CD14-positive monocyte (primary cell): ENCODE measurements around the gene E2F1. TPM values are rescaled to one million over a fixed set of nuclear protein-coding genes. Genes with fewer than 3 reads are reported as not detected.

ENCODE experiments used
- DNase-seq, 3 donors: peaks; one replicate each; pipeline ENCODE4 v3.0.0-alpha.2; 2011 to 2022
- H2AFZ ChIP-seq: 2 replicates; pipeline ENCODE4 v1.6.0; 2012; ENCODE audit warnings: mild to moderate bottlenecking, low read depth, low read length, inconsistent platforms; ENCODE audit not compliant: insufficient read depth, poor library complexity, severe bottlenecking
- H3K27ac ChIP-seq, 2 donors: 1 replicate in 1 of 2; 2 replicates in 1 of 2; pipeline ENCODE4 v1.5.1; 2012 to 2013; ENCODE audit warnings: low read length in 2 of 2, control low read depth in 1 of 2, inconsistent platforms in 1 of 2, low read depth in 1 of 2, mild to moderate bottlenecking in 1 of 2
- H3K27me3 ChIP-seq, 2 donors: one replicate each; pipeline versions ENCODE4 v1.6.0 to v1.6.1; 2011 to 2013; ENCODE audit warnings: low read length in 2 of 2; ENCODE audit not compliant: control insufficient read depth in 2 of 2, insufficient read depth in 2 of 2
- H3K36me3 ChIP-seq, 2 donors: replicated peaks in 1 of 2; 1 replicate in 1 of 2; 2 replicates in 1 of 2; pipeline versions ENCODE4 v1.5.1 to v1.6.1; 2012 to 2013; ENCODE audit warnings: low read length in 2 of 2, control low read depth in 1 of 2, inconsistent platforms in 1 of 2, mild to moderate bottlenecking in 1 of 2; ENCODE audit not compliant: insufficient read depth in 2 of 2, control insufficient read depth in 1 of 2
- H3K4me1 ChIP-seq, 2 donors: 1 replicate in 1 of 2; 2 replicates in 1 of 2; pipeline versions ENCODE4 v1.5.1 to v1.6.1; 2012 to 2013; ENCODE audit warnings: low read length in 2 of 2, control low read depth in 1 of 2, inconsistent platforms in 1 of 2, mild to moderate bottlenecking in 1 of 2, moderate library complexity in 1 of 2; ENCODE audit not compliant: insufficient read depth in 2 of 2, control insufficient read depth in 1 of 2
- H3K4me2 ChIP-seq: replicated peaks from 2 replicates; pipeline ENCODE3; 2012; ENCODE audit warnings: low read length, moderate library complexity, mild to moderate bottlenecking; ENCODE audit not compliant: poor library complexity, severe bottlenecking; ENCODE audit errors: extremely low read depth
- H3K4me3 ChIP-seq, 3 experiments: fragments of 200-600 bp in 1 of 3; sonication (generic) in 1 of 3; replicated peaks in 1 of 3; 1 replicate in 2 of 3; 2 replicates in 1 of 3; pipeline ENCODE4 v1.5.1; 2011 to 2013; ENCODE audit warnings: low read length in 3 of 3, mild to moderate bottlenecking in 3 of 3, control low read depth in 2 of 3, low read depth in 2 of 3, inconsistent platforms in 1 of 3, moderate library complexity in 1 of 3
- H3K79me2 ChIP-seq: 2 replicates; pipeline ENCODE4 v1.6.0; 2012; ENCODE audit warnings: mild to moderate bottlenecking, control low read depth, inconsistent platforms, low read length, moderate library complexity; ENCODE audit not compliant: insufficient read depth
- H3K9ac ChIP-seq: 2 replicates; pipeline ENCODE4 v1.6.0; 2017; ENCODE audit warnings: low read length, mild to moderate bottlenecking; ENCODE audit not compliant: insufficient read depth, poor library complexity, severe bottlenecking
- H3K9me3 ChIP-seq, 2 donors: replicated peaks in 1 of 2; 1 replicate in 1 of 2; 2 replicates in 1 of 2; pipeline versions ENCODE4 v1.5.1 to v1.6.1; 2012 to 2013; ENCODE audit warnings: low read length in 2 of 2, control low read depth in 1 of 2; ENCODE audit not compliant: control insufficient read depth in 1 of 2, insufficient read depth in 1 of 2
- H4K20me1 ChIP-seq: 2 replicates; pipeline ENCODE4 v1.6.0; 2012; ENCODE audit warnings: mild to moderate bottlenecking, low read length, control low read depth, moderate library complexity; ENCODE audit not compliant: insufficient read depth
- H3K27ac Mint-ChIP-seq, 7 donors: one replicate each; pipeline ENCODE4 v1.8.0; 2020; ENCODE audit warnings: mild to moderate bottlenecking in 7 of 7, mixed read lengths in 7 of 7, moderate library complexity in 6 of 7, inconsistent platforms in 2 of 7
- H3K27me3 Mint-ChIP-seq, 3 donors: one replicate each; pipeline ENCODE4 v1.8.0; 2021 to 2022; ENCODE audit warnings: low read depth in 3 of 3, mild to moderate bottlenecking in 3 of 3, mixed read lengths in 3 of 3, moderate library complexity in 3 of 3, inconsistent platforms in 1 of 3
- H3K36me3 Mint-ChIP-seq, 2 donors: one replicate each; pipeline ENCODE4 v1.8.0; 2020; ENCODE audit warnings: mixed read lengths in 2 of 2, inconsistent platforms in 1 of 2, mild to moderate bottlenecking in 1 of 2
- H3K4me1 Mint-ChIP-seq: one replicate; pipeline ENCODE4 v1.8.0; 2020; ENCODE audit warnings: mild to moderate bottlenecking, mixed read lengths
- H3K4me3 Mint-ChIP-seq, 2 donors: one replicate each; pipeline ENCODE4 v1.8.0; 2020; ENCODE audit warnings: mild to moderate bottlenecking in 2 of 2, mixed read lengths in 2 of 2, moderate library complexity in 1 of 2
- H3K9me3 Mint-ChIP-seq, 7 donors: one replicate each; pipeline ENCODE4 v1.8.0; 2020 to 2022; ENCODE audit warnings: mixed read lengths in 7 of 7, mild to moderate bottlenecking in 6 of 7, moderate library complexity in 6 of 7, inconsistent platforms in 2 of 7
- CTCF ChIP-seq: fragments of 200-600 bp; IDR thresholded peaks from one replicate; pipeline ENCODE4 v1.8.0; 2022; ENCODE audit warnings: antibody characterized with exemption, mild to moderate bottlenecking
- WGBS: methylation state at CpG from one replicate; pipeline ENCODE4 v1.1.5; 2013; ENCODE audit warnings: missing lambda C conversion rate; ENCODE audit not compliant: insufficient coverage; 5-methylcytosine and 5-hydroxymethylcytosine counted together
- intact Hi-C, 2 donors: fragments of 100-400 bp; cut with micrococcal nuclease; formaldehyde crosslinking; loops; one replicate each; pipeline versions ENCODE4 v1.15.0 to v1.15.1; 2023
- polyA plus RNA-seq, 3 donors: library from polyadenylated mRNA; depleted of rRNA in 1 of 3; unstranded in 2 of 3; stranded (reverse) in 1 of 3; fragments of 300-500 nt in 2 of 3; fragments of >200 nt in 1 of 3; fragmentation: Illumina TruSeq in 2 of 3; gene quantifications; 1 replicate in 2 of 3; 2 replicates in 1 of 3; pipeline ENCODE4 v1.2.3, GENCODE V29; 2012 to 2021

E2F1 gene
- polyA plus RNA-seq, 3 donors: 0.17 to 1.1 TPM; not detected in 1

- DNase-seq: no peak
- H3K9me3 ChIP-seq: peaks cover 0 to 10% of the 10 kb centered on the region in 2 donors
- H4K20me1 ChIP-seq: no peaks in the 10 kb centered on the region
- H2AFZ ChIP-seq: no peak overlapping the region
- Mint-ChIP-seq H3K27ac (peak overlapping the region in 1 of 7 donors; percentile 9), H3K27me3 (peaks cover 0 to 2% (median 0%) of the 10 kb centered on the region in 3 donors), H3K4me1 (no peaks in the 10 kb centered on the region), H3K4me3 (no peak overlapping the region), H3K36me3 (peaks cover 14 to 32% of the 10 kb centered on the region in 2 donors), H3K9me3 (peaks cover 7 to 23% (median 13%) of the 10 kb centered on the region in 7 donors)
- no peak overlapping the region for H3K27ac ChIP-seq
- H3K79me2 ChIP-seq: no peaks in the 10 kb centered on the region
- H3K4me1 ChIP-seq: no peaks in the 10 kb centered on the region
- peaks cover 14 to 29% of the 10 kb centered on the region in 2 donors for H3K36me3 ChIP-seq
- H3K27me3 ChIP-seq: no peaks in the 10 kb centered on the region
- WGBS: 100% methylated on average over 3 of the region's 8 CpGs
- no peak overlapping the region for H3K4me2 ChIP-seq
- H3K4me3 ChIP-seq: no peak overlapping the region
- no peak for TF ChIP-seq CTCF
- H3K9ac ChIP-seq: no peak overlapping the region
- intact Hi-C loops: no loop called here
Observed at GRCh38 chr20:33703498-33704137, 17.4 kb upstream of the E2F1 start.

- WGBS: 78% methylated on average over 5 of the region's 5 CpGs
- Histone ChIP-seq H3K9ac (no peak overlapping the region), H4K20me1 (no peaks in the 10 kb centered on the region), H3K27ac (no peak overlapping the region), H3K36me3 (peaks cover 14 to 24% of the 10 kb centered on the region in 2 donors), H3K27me3 (no peaks in the 10 kb centered on the region), H3K4me3 (no peak overlapping the region), H2AFZ (no peak overlapping the region), H3K4me1 (no peaks in the 10 kb centered on the region), H3K9me3 (peaks cover 0 to 10% of the 10 kb centered on the region in 2 donors), H3K79me2 (no peaks in the 10 kb centered on the region), H3K4me2 (no peak overlapping the region)
- no peak for TF ChIP-seq CTCF
- Mint-ChIP-seq H3K27ac (peak overlapping the region in 1 of 7 donors; percentile 85), H3K4me3 (no peak overlapping the region), H3K9me3 (peaks cover 10 to 24% (median 17%) of the 10 kb centered on the region in 7 donors), H3K27me3 (peaks cover 0 to 2% (median 0%) of the 10 kb centered on the region in 3 donors), H3K36me3 (peaks cover 14 to 29% of the 10 kb centered on the region in 2 donors), H3K4me1 (no peaks in the 10 kb centered on the region)
- intact Hi-C loops: no loop called here
- DNase-seq: no peak
Observed at GRCh38 chr20:33702861-33703260, 16.7 kb upstream of the E2F1 start.
